Heart left ventricle (tissue), 16 donors: Measurements from ENCODE around the gene CAMTA1. TPM values are rescaled to one million over a fixed set of nuclear protein-coding genes. Genes with fewer than 3 reads are reported as not detected.
A peak's percentile ranks its signal among the peaks of the same experiment; 100 is the strongest.

Source experiments
- ATAC-seq, 4 donors: fragments of 200-7000 bp; cut with Tn5 transposase; one replicate each; pipeline ENCODE4 v1.9.1; 2020 to 2022; ENCODE audit warnings: moderate library complexity in 4 of 4, mild to moderate bottlenecking in 3 of 4, moderate number of reproducible peaks in 1 of 4
- DNase-seq, 5 donors: peaks; one replicate each; pipeline ENCODE4 v3.0.0-alpha.2; 2020
- H3K27ac ChIP-seq, 12 donors: fragments of 200-600 bp; sonication (generic) in 4 of 12; one replicate each; pipeline versions ENCODE4 v1.5.0 to v1.8.0; 2016 to 2022; ENCODE audit warnings: mild to moderate bottlenecking in 2 of 12
- H3K27me3 ChIP-seq, 9 donors: fragments of 200-600 bp; sonication (generic) in 2 of 9; one replicate each; pipeline versions ENCODE4 v1.5.1 to v1.8.0; 2016 to 2022; ENCODE audit warnings: mild to moderate bottlenecking in 3 of 9
- H3K36me3 ChIP-seq, 9 donors: fragments of 200-600 bp; sonication (generic) in 2 of 9; one replicate each; pipeline versions ENCODE4 v1.5.0 to v1.8.0; 2018 to 2022; ENCODE audit warnings: mild to moderate bottlenecking in 2 of 9
- H3K4me1 ChIP-seq, 12 donors: fragments of 200-600 bp; sonication (generic) in 4 of 12; one replicate each; pipeline versions ENCODE4 v1.5.0 to v1.8.0; 2016 to 2022; ENCODE audit warnings: mild to moderate bottlenecking in 3 of 12
- H3K4me3 ChIP-seq, 12 donors: fragments of 200-600 bp; sonication (generic) in 4 of 12; one replicate each; pipeline versions ENCODE4 v1.5.0 to v1.8.0; 2017 to 2022; ENCODE audit warnings: mild to moderate bottlenecking in 9 of 12, moderate library complexity in 4 of 12
- H3K9me3 ChIP-seq, 12 donors: fragments of 200-600 bp; sonication (generic) in 4 of 12; one replicate each; pipeline versions ENCODE4 v1.5.0 to v1.8.0; 2016 to 2022; ENCODE audit warnings: mild to moderate bottlenecking in 1 of 12
- POLR2A ChIP-seq, 2 donors: fragments of 450-650 bp; IDR thresholded peaks; one replicate each; pipeline ENCODE4 v1.6.1; 2017; ENCODE audit warnings: antibody characterized with exemption in 2 of 2, mild to moderate bottlenecking in 2 of 2, moderate library complexity in 2 of 2
- WGBS, 4 donors: extraction: QIAGEN DNeasy Blood & Tissue Kit in 2 of 4; methylation state at CpG; one replicate each; pipeline versions ENCODE4 v1.1.5 to v1.1.7; 2013 to 2018; 5-methylcytosine and 5-hydroxymethylcytosine counted together
- intact Hi-C, 10 donors: fragments of 100-400 bp; cut with DNase I; formaldehyde crosslinking; loops; one replicate each; pipeline versions ENCODE4 v1.11.1 to v1.14.2; 2022
- polyA plus RNA-seq, 2 donors: library from polyadenylated mRNA; stranded (reverse); fragments of 200-250 nt; gene quantifications; one replicate each; pipeline ENCODE4 v1.2.3, GENCODE V29; 2013
- total RNA-seq, 9 donors: library from RNA; depleted of rRNA in 2 of 9; stranded (reverse); fragments of >200 nt in 2 of 9; fragmentation: NEBNext Ultra II Directional in 3 of 9; extraction: Animal tissue kit (Norgen Biotek cat#: 25700) in 3 of 9; gene quantifications; one replicate each; pipeline versions ENCODE4 v1.1.0 to v1.2.4, GENCODE V29; 2016 to 2023
- TF ChIP-seq, protein P1 (sequence below), 12 donors: fragments of 200-600 bp; sonication (generic) in 4 of 12; IDR thresholded peaks; one replicate each; pipeline versions ENCODE4 v1.5.0 to v1.8.0; 2018 to 2022; ENCODE audit warnings: antibody characterized with exemption in 12 of 12, mild to moderate bottlenecking in 5 of 12
- donor health status: ischemic (EF 13 %, LVEDD 7.1; RV severe dilation, severe dysfunction).
- donor health status: healthy with polysubstance abuse.
- donor health status: DM: no; HTN: yes; CAD: no.
- donor health status: DM: no; HTN: no; CAD: no.
- donor health status: ischemic (EF 25% LVEDD 6.9; RV normal size, moderate dysfunction).
- donor health status: ischemic (EF 25% LVEDD 5.7; RV mildly dilated, moderate dysfunction).
- donor health status: healthy.
- donor health status: DM: yes; HTN: yes; CAD: no.
- donor health status: ischemic (EF 35%, LVEDD 5.7; RV mildly dilated, moderate dysfunction).
- donor health status: nonischemic (EF 11% LVEDD 7.7; RV severe dilation, severe dysfunction).
- donor health status: DM: yes; HTN: yes; CAD: no.
- donor health status: PGD.
- donor health status: ischemic (EF 29% LVEDD 5.4; RV normal size, mild dysfunction).
- donor health status: nonischemic (EF 23%, LVEDD 6.1; RV moderate dilation, normal function).

Gene CAMTA1
- total and polyA plus RNA-seq, 11 donors = 114 to 303 (median 137) TPM

DNA sequence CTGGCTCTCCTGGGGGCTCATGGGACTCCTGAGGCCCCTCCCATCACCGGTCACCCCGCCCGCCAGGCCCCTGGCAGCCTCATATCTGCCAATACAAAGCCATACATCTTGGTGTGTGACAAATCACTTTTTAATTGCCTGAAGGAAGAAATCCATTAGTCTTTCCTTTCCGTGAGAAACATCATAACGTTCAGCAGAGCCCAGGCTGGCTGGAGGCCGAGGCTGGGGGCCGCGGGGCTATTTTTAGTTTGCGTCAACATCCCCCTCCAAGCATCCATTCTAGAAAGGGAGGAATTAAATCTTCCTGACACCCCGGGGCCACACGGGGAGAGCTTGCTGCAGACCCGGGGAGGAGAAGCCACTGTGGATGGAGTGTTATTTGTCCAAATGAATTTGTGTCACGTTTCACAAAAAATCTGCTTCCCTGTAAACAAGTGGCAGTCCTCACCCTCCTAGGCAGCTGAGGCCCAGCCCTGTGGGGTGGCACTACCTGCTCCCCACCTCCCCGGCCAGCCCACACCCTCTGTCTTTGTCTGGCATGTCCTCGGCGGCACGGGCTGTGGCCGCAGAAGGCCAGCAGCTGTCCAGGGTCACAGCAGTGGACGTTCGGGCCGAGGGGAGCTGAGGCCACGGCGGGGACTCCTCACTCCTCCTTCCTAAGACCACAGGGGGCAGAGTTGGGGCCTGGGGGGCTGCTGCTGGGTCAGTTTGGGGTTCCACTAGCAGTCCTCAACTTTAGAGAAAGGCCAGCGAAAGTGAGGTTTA, 749.0 kb downstream of the CAMTA1 start:
- intact Hi-C loops = no loop called here
- H3K27me3 ChIP-seq = peaks cover 0 to 10% (median 0%) of the 10 kb centered on the region in 9 donors
- H3K9me3 ChIP-seq = no peaks in the 10 kb centered on the region
- no peak overlapping the region for H3K4me3 ChIP-seq
- ATAC-seq = no peak
- no peaks in the 10 kb centered on the region for H3K4me1 ChIP-seq
- peak in 1 of 5 donors; percentile 20 for DNase-seq
- 43 to 51% (median 49%) methylated on average over 17 to 24 of the region's 24 CpGs for WGBS, 4 donors
- TF ChIP-seq, protein P1, sequence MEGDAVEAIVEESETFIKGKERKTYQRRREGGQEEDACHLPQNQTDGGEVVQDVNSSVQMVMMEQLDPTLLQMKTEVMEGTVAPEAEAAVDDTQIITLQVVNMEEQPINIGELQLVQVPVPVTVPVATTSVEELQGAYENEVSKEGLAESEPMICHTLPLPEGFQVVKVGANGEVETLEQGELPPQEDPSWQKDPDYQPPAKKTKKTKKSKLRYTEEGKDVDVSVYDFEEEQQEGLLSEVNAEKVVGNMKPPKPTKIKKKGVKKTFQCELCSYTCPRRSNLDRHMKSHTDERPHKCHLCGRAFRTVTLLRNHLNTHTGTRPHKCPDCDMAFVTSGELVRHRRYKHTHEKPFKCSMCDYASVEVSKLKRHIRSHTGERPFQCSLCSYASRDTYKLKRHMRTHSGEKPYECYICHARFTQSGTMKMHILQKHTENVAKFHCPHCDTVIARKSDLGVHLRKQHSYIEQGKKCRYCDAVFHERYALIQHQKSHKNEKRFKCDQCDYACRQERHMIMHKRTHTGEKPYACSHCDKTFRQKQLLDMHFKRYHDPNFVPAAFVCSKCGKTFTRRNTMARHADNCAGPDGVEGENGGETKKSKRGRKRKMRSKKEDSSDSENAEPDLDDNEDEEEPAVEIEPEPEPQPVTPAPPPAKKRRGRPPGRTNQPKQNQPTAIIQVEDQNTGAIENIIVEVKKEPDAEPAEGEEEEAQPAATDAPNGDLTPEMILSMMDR (IDR thresholded peaks at IDR 0.05) = no peak
- no peak for TF ChIP-seq POLR2A (IDR thresholded peaks at IDR 0.05)
- H3K36me3 ChIP-seq = no peaks in the 10 kb centered on the region
- H3K27ac ChIP-seq = no peak overlapping the region

DNA sequence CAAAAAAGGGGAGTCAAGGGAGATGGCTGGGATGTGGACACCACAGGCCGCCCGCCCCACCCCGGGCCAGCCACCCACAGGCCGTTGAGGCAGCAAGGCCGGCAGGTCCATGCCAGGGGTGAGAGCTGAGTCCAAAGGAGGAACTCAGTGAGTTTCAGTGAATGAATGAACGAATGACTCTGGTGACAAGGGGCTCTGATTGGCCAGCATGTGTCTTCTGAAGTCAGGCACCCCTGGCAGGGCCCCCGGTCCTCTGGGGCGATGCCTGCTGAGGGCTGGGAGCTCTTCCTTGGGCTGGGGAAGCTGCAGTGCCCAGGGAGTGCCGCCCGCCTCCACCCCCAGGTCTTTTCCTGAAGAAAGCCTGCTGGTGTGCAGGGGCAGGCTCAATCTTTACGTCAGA, 749.8 kb downstream of the CAMTA1 start:
- WGBS, 4 donors = 89 to 95% (median 92%) methylated on average over 8 to 11 of the region's 11 CpGs
- Histone ChIP-seq H3K9me3 (no peaks in the 10 kb centered on the region), H3K4me1 (no peaks in the 10 kb centered on the region), H3K27ac (no peak overlapping the region), H3K27me3 (peaks cover 0 to 10% (median 0%) of the 10 kb centered on the region in 9 donors), H3K4me3 (no peak overlapping the region), H3K36me3 (no peaks in the 10 kb centered on the region)
- intact Hi-C loops = no loop called here
- ATAC-seq = no peak
- no peak for TF ChIP-seq POLR2A (IDR thresholded peaks at IDR 0.05)
- TF ChIP-seq, protein P1 (IDR thresholded peaks at IDR 0.05) = no peak
- peak in 2 of 5 donors; percentile 11 to 27 for DNase-seq

DNA sequence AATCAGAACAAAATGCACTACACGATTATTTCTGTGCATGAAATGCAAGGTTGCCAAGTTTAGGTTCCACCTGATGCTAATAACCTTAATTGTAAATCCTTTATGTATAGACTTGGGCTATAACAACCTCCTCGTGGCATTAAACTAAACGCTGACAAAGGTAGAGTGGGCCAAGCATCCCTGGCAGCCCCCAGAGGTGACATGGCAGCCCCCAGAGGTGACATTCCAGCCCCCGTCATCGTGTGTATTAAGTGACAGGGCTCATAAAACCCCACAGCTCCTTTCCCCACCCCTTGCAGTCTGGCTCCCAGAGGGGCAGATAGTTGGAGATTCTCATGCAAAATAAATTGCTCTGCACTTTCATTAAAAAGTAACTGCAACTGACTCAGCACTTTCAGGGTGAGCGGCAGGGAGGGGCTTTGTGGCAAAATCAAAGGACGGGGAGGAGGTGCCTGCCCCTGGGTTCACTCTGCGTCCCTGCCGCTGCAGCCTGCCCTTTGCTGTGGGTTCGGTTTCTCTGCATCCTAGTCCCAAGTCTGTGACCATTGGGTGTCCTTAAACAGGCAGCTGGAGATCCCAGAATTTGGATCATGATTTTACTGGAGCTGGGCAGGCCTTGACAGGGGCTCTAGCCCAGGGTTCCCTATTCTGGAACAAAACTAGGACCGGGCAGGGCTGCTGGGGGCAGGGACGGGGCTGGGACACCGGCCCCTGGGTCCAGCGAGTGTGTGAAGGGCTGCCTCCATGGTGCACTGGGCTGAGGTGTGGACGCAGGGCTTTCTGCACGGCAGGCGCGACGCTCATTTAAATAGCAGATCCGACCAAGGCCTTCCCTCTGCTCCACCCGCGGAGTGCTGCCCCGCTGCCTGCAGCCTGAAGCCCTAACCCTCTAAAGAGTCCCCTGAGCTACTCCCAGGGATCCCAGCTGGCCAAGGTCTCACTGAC, 751.0 kb downstream of the CAMTA1 start:
- H3K27me3 ChIP-seq = peaks cover 0 to 10% (median 0%) of the 10 kb centered on the region in 9 donors
- no peaks in the 10 kb centered on the region for H3K36me3 ChIP-seq
- WGBS, 4 donors = 73 to 87% (median 81%) methylated on average over 23 of the region's 23 CpGs
- no peak overlapping the region for H3K4me3 ChIP-seq
- TF ChIP-seq, protein P1 (IDR thresholded peaks at IDR 0.05) = no peak
- TF ChIP-seq POLR2A (IDR thresholded peaks at IDR 0.05) = no peak
- no peak overlapping the region for H3K27ac ChIP-seq
- no peaks in the 10 kb centered on the region for H3K9me3 ChIP-seq
- ATAC-seq = no peak
- intact Hi-C loops = no loop called here
- peak in 3 of 5 donors; percentile 15 to 52 (median 23) for DNase-seq
- no peaks in the 10 kb centered on the region for H3K4me1 ChIP-seq
